Measurements from ENCODE around the gene RNF44. TPM values are rescaled to one million over a fixed set of nuclear protein-coding genes. Genes with fewer than 3 reads are reported as not detected.

Gene RNF44
- total RNA-seq, 3 donors from 2014 or later (not counting 1 experiment from before 2014, with no cell fraction given) = 297 to 394 (median 359) TPM

DNA sequence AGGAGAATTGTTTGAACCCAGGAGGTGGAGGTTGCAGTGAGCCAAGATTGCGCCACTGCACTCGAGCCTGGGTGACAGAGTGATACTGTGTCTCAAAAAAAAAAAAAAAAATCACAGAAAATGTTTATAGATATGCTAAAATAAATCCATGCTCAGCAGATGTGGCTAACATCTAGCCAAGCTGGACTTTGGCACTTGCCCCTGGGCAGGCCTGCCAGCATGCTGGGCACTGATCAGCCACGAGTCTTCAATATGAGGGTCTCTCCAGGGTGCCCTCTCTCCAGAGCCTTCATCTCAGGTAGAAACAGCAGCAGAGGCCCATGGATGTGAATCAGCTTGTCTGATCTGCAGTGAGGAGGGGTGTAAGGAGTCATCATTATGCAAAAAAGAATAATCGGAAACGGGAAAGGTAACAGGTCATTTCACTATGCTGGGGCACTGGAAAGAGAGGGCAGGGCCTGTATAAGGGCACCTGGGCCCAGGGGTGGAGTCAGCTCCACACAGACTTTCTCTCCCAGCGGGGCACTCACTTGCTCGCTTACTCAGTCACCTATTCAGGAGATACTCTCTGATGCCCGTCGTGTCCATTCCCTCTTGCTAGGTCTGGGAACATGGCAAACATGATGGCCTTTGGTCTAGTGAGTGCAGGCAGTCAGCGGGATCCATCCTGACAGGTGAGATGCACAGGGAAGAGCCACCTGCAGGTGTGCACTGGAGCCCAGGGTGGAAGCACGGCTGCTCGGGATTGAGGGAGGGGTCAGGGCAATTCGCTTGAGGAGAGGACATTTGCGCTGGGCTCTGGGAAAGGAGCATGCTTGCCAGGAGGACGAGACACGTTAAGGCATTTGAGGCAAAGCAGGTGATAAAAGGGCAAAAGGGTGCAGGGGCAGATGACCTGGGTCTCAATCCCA is 17.1 kb downstream of the RNF44 start:
- Mint-ChIP-seq H3K36me3 (no peaks in the 10 kb centered on the region), H3K4me1 (peaks cover 22 to 32% of the 10 kb centered on the region in 2 donors), H3K4me3 (no peak overlapping the region), H3K9me3 (no peaks in the 10 kb centered on the region), H3K27me3 (ENCODE audit: low read depth in 2 of 2) (no peaks in the 10 kb centered on the region), H3K27ac (no peak overlapping the region)
- ATAC-seq (no peak), DNase-seq (no peak)
- 80% methylated on average over 16 of the region's 16 CpGs for WGBS (ENCODE audit: insufficient coverage)
- Histone ChIP-seq H3K27ac (ENCODE audit: low read length) (no peak overlapping the region), H3K4me3 (ENCODE audit: low read length) (no peak overlapping the region), H3K4me1 (ENCODE audit: control insufficient read depth, insufficient read depth, low read length) (peaks cover 26% of the 10 kb centered on the region), H3K36me3 (ENCODE audit: control insufficient read depth, insufficient read depth, low read length) (no peaks in the 10 kb centered on the region), H3K27me3 (ENCODE audit: control insufficient read depth, insufficient read depth, low read length) (no peaks in the 10 kb centered on the region), H3K9me3 (ENCODE audit: control insufficient read depth, insufficient read depth, low read length) (no peaks in the 10 kb centered on the region)
- TF ChIP-seq CTCF (IDR thresholded peaks at IDR 0.05) = no peak
- intact Hi-C loops (cut with micrococcal nuclease) = no loop called here

DNA sequence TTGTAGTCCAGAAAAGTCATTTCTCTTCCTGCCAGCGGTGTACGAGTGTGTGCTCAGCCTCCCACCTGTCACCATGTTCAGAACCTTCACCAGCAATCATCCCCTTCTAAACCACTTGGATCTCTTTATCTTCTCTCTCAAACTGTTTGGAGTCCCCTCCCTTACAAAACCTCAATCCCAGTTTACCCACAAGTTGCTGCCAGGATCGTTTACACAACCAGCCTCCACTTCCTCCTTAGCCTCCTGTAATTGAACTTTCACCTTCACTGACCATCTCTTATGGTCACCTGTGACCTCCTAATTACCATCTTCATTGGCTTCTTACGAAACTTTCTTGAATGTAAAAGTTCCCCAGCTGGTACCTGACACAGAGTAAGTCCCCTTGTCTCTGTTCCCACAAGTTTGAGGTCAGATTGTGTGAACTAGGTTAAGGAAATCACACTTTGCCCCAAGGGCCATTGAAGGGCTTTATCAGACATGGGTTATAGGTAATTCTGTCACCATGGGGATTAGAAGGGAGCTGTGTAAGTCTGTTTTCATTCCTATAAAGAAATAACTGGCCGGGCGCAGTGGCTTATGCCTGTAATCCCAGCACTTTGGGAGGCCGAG is 20.0 kb downstream of the RNF44 start:
- no peak for TF ChIP-seq CTCF (IDR thresholded peaks at IDR 0.05)
- no peaks in the 10 kb centered on the region for H3K27me3 ChIP-seq (ENCODE audit: control insufficient read depth, insufficient read depth, low read length)
- 45% methylated on average over 7 of the region's 7 CpGs for whole genome bisulfite sequencing (ENCODE audit: insufficient coverage)
- peak in 1 of 2 donors; percentile 53 for DNase-seq
- H3K36me3 Mint-ChIP-seq = no peaks in the 10 kb centered on the region
- no peaks in the 10 kb centered on the region for H3K27me3 Mint-ChIP-seq (ENCODE audit: low read depth in 2 of 2)
- H3K36me3 ChIP-seq (ENCODE audit: control insufficient read depth, insufficient read depth, low read length) = no peaks in the 10 kb centered on the region
- H3K4me1 Mint-ChIP-seq = peaks cover 16 to 31% of the 10 kb centered on the region in 2 donors
- H3K4me3 ChIP-seq (ENCODE audit: low read length) = no peak overlapping the region
- H3K27ac ChIP-seq (ENCODE audit: low read length) = peak overlapping the region; percentile 15
- no peaks in the 10 kb centered on the region for H3K9me3 Mint-ChIP-seq
- H3K9me3 ChIP-seq (ENCODE audit: control insufficient read depth, insufficient read depth, low read length) = no peaks in the 10 kb centered on the region
- H3K4me3 Mint-ChIP-seq = peak overlapping the region; percentile 71
- ATAC-seq = peak; percentile 54 to 96 (median 92)
- H3K27ac Mint-ChIP-seq = peak overlapping the region; percentile 64 to 77
- intact Hi-C loops (cut with micrococcal nuclease) = no loop called here
- H3K4me1 ChIP-seq (ENCODE audit: control insufficient read depth, insufficient read depth, low read length) = peaks cover 26% of the 10 kb centered on the region

DNA sequence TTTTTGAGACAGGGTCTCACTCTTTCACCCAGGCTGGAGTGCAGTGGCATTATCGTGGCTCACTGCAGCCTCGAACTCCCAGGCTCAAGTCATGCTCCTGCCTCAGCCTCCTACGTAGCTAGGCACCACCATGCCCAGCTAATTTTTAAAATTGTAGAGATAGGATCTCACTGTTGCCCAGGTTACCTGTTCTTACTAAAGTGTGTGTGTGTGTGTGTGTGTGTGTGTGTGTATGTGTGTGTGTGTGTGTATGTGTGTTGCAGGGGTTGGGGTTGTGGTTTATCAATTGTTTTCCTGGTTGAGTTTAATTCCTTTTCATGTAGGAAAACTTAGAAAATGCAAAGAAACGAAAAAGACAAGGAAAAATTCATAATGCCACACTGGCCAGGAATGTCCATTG is 21.8 kb downstream of the RNF44 start:
- Mint-ChIP-seq H3K4me1 (peaks cover 11 to 22% of the 10 kb centered on the region in 2 donors), H3K9me3 (no peaks in the 10 kb centered on the region), H3K27me3 (ENCODE audit: low read depth in 2 of 2) (no peaks in the 10 kb centered on the region), H3K4me3 (no peak overlapping the region), H3K36me3 (no peaks in the 10 kb centered on the region), H3K27ac (no peak overlapping the region)
- TF ChIP-seq CTCF (IDR thresholded peaks at IDR 0.05) = no peak
- no peak for ATAC-seq
- DNase-seq = no peak
- Histone ChIP-seq H3K9me3 (ENCODE audit: control insufficient read depth, insufficient read depth, low read length) (no peaks in the 10 kb centered on the region), H3K36me3 (ENCODE audit: control insufficient read depth, insufficient read depth, low read length) (no peaks in the 10 kb centered on the region), H3K27me3 (ENCODE audit: control insufficient read depth, insufficient read depth, low read length) (no peaks in the 10 kb centered on the region), H3K4me1 (ENCODE audit: control insufficient read depth, insufficient read depth, low read length) (peaks cover 26% of the 10 kb centered on the region), H3K4me3 (ENCODE audit: low read length) (no peak overlapping the region), H3K27ac (ENCODE audit: low read length) (no peak overlapping the region)
- intact Hi-C loops (cut with micrococcal nuclease) = no loop called here
- WGBS (ENCODE audit: insufficient coverage) = 85% methylated on average over 4 of the region's 4 CpGs

Measured in natural killer cell (primary cell).